Measurements from ENCODE around the gene FAM180B.

The FAM180B gene

DNA sequence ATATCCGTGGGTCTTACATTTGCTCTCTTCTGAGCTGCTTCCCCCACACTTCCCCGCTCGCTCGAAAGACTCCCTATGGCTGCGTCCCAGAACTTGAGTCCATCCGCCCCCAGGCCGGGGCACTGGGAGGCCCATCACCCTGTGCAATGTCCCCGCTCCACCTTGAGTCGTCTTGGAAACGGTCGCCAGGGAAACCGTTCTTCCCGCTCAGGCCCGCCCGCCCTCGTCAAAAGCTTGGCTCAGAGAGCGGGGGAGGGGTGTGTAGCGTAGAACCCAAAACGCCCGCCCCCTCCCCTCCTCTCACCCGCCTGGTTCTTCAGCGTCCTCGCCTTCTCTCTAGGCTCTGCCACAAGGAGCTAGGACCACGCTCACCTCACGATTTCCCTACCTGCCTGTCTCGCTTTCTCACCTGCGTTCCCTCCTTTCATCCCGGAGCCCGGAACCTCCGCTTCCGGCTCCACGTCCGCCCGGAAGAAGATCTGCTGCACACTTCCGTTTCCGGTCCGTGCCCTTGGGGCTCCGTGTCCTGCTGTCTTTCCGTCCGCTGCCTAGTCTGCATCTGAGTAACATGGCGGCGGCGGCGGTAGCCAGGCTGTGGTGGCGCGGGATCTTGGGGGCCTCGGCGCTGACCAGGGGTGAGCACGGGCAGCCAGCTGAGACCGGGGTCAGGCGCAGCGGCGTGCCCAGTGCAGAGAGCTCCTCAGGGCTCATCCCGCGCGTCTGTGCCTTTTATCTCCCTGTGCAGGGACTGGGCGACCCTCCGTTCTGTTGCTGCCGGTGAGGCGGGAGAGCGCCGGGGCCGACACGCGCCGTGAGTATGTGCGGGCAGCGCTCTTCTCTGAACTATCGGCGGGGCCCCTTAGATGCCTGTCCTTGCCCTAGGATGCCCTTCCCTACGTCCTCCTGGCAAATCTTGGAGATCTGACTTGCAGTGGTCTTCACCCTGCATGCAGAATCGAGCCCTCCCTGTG lies 7.7 kb upstream of the FAM180B start, which contains the start of the genes KBTBD4 and NDUFS3:
KBTBD4 (minus strand) TSS at position 447 of the 971 bp plus-strand sequence; CDS start at position 428, 19 bp downstream.
NDUFS3 (plus strand) TSS at position 551 of the 971 bp plus-strand sequence; CDS start at position 569, 18 bp downstream.
- H3K4me3 ChIP-seq (replicated peaks in 1 of 2; ENCODE audit: low read depth in 2 of 2, low read length in 2 of 2), result peak within 1 kb of the TSS; percentile 96 to 99
- peak; percentile 92 to 93 for DNase-seq (ENCODE audit: low read depth in 2 of 2)
- TF ChIP-seq, protein P1, sequence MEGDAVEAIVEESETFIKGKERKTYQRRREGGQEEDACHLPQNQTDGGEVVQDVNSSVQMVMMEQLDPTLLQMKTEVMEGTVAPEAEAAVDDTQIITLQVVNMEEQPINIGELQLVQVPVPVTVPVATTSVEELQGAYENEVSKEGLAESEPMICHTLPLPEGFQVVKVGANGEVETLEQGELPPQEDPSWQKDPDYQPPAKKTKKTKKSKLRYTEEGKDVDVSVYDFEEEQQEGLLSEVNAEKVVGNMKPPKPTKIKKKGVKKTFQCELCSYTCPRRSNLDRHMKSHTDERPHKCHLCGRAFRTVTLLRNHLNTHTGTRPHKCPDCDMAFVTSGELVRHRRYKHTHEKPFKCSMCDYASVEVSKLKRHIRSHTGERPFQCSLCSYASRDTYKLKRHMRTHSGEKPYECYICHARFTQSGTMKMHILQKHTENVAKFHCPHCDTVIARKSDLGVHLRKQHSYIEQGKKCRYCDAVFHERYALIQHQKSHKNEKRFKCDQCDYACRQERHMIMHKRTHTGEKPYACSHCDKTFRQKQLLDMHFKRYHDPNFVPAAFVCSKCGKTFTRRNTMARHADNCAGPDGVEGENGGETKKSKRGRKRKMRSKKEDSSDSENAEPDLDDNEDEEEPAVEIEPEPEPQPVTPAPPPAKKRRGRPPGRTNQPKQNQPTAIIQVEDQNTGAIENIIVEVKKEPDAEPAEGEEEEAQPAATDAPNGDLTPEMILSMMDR (IDR thresholded peaks at IDR 0.05; ENCODE audit: low read depth, low read length), result no peak

DNA sequence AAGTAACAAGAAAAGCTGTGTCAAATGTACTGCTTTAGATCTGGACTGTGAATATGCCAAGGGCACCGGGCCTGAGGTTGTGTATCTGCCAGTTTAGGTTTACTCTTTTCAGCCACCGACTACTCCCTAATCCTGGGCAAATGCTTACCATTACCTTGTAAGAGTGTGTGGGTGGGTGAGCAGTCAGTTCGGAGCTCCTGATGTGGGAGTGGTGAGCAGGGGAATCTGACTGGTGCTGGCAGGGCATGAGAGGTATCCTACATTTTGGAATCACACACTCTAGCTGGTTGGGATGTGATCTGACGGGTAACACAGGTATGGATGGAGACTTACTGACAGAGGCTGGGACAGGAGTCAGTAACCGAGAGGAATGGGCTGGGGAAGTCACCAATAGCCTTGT lies 2.6 kb upstream of the FAM180B start:
- TF ChIP-seq, protein P1 (IDR thresholded peaks at IDR 0.05; ENCODE audit: low read depth, low read length), result no peak
- H3K4me3 ChIP-seq (replicated peaks in 1 of 2; ENCODE audit: low read depth in 2 of 2, low read length in 2 of 2), result no peak overlapping the region
- DNase-seq (ENCODE audit: low read depth in 2 of 2), result no peak

DNA sequence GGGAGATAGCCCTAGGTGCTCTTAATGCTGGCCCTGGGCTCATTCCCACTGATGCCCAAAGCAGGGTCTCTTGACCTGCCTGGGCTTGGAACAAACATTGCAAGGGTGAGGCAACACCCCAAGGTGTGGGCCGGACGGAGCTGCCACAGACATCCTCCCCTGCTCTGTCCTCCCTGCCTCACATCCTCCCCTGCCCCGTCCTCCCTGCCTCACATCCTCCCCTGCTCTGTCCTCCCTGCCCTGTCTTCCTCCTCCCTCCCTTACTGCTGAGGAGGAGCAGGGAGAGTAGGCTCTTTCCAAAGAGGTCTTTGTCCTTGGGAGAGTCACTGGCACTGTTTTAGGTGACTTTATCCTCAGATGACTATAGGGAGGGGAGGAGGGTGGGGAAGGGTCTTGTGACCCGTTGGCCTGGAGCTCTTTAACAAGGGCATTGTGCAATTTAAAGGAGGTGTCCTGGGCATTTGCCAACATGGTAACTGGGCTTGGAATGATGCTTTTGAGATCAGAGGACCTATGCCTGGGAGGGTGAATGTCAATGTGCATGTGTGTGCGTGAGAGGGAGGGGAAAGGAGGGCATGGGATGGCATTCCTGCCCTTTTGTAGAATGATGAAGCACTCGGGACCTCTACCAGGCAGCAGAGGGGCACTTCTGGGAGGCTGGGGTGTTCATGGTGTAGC lies 700 bp downstream of the FAM180B start:
- DNase-seq (ENCODE audit: low read depth in 2 of 2), result peak in 1 of 2 donors; percentile 33
- TF ChIP-seq, protein P1 (IDR thresholded peaks at IDR 0.05; ENCODE audit: low read depth, low read length), result no peak
- no peak overlapping the region for H3K4me3 ChIP-seq (replicated peaks in 1 of 2; ENCODE audit: low read depth in 2 of 2, low read length in 2 of 2)

DNA sequence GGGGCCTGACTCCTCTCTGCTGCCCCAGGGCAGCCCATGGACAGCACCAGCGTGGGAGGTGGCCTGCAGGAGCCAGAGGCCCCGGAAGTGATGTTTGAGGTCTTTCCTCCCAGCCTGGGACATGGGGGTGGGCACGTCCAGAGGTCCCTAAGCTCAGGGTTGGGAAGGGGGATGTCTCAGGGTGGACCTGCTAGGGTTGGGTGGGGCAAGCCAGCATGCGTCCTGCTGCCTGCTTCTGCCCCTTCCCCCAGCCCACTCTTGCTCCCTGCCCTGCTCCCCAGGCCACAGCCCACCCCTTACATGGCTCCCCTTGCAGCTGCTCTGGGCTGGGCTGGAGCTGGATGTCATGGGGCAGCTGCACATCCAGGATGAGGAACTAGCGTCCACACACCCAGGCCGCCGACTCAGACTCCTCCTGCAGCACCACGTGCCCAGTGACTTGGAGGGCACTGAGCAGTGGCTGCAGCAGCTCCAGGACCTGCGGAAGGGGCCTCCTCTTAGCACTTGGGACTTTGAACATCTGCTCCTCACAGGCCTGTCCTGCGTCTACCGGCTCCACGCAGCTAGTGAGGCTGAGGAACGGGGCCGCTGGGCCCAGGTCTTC lies 1.3 kb downstream of the FAM180B start:
- DNase-seq (ENCODE audit: low read depth in 2 of 2), result no peak
- TF ChIP-seq, protein P1 (IDR thresholded peaks at IDR 0.05; ENCODE audit: low read depth, low read length), result no peak

DNA sequence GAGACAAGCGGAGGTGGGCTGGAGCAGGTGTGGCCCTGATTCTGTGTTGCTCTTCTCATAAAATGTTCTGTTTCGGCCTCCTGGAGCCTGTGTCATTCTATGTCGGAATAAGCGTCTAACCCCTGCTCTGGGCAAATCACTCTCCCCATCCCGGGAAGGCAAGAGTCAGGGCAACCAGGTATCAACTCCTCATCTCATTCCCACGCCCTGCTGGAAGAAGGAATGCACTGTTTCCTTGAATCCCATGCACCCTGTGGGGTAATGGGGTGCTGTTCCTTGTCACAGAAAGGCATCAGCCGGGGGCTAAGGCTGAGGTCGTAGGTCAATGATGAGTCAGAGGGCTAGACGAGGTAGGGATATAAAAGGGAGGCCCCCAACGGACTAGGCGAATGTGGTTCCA lies 2.6 kb downstream of the FAM180B start:
- DNase-seq (ENCODE audit: low read depth in 2 of 2), result no peak
- H3K4me3 ChIP-seq (replicated peaks in 1 of 2; ENCODE audit: low read depth in 2 of 2, low read length in 2 of 2), result no peak overlapping the region
- TF ChIP-seq, protein P1 (IDR thresholded peaks at IDR 0.05; ENCODE audit: low read depth, low read length), result no peak

More for the DNA sequence above, 1.3 kb downstream of the FAM180B start:
- no peak overlapping the region for H3K4me3 ChIP-seq (replicated peaks in 1 of 2; ENCODE audit: low read depth in 2 of 2, low read length in 2 of 2)

DNA sequence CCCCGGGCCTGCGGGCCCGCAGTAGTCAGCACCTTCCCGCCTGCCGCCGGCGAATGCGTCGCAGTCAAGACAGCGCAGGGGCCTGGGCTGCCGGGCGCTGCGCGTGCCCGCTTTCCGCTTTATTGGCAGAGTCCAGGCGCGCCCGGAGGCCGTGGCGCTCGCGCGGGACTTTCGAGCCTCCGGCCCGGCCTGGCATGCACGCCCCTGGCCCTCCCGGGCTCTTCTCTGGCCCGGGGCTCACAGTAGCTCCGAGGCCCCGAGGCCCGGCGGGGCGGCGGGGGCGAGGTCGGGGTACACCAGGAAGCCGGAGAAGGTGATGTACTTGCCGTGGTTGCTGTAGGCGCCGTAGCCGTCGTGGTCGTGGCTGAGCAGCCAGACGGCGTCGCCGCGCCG lies 3.1 kb downstream of the FAM180B start:
- TF ChIP-seq, protein P1 (IDR thresholded peaks at IDR 0.05; ENCODE audit: low read depth, low read length), result no peak
- no peak for DNase-seq (ENCODE audit: low read depth in 2 of 2)
- peak overlapping the region in 1 of 2 donors; percentile 25 for H3K4me3 ChIP-seq (replicated peaks in 1 of 2; ENCODE audit: low read depth in 2 of 2, low read length in 2 of 2)
